Measurements from ENCODE around the gene CAPN10.

Gene CAPN10

GRCh38 chr2:240640939-240641338 lies 54.4 kb downstream of the CAPN10 start:
- H3K27me3 ChIP-seq (ENCODE audit: insufficient read depth, low read length, poor library complexity) = no peaks in the 10 kb centered on the region
- H3K79me2 ChIP-seq (ENCODE audit: insufficient read depth, low read length) = no peaks in the 10 kb centered on the region
- H2AFZ ChIP-seq (ENCODE audit: low read depth, low read length) = no peak overlapping the region
- H4K20me1 ChIP-seq (ENCODE audit: insufficient read depth, low read length) = no peaks in the 10 kb centered on the region
- DNase-seq = no peak
- no peaks in the 10 kb centered on the region for H3K36me3 ChIP-seq (ENCODE audit: insufficient read depth, low read length)
- no peak overlapping the region for H3K9ac ChIP-seq (ENCODE audit: low read depth, low read length)
- no peaks in the 10 kb centered on the region for H3K9me3 ChIP-seq (ENCODE audit: insufficient read depth, low read length, severe bottlenecking)
- TF ChIP-seq EZH2 (IDR thresholded peaks at IDR 0.05; ENCODE audit: borderline replicate concordance, low read depth, low read length, severe bottlenecking) (no peak), CTCF (IDR thresholded peaks at IDR 0.05; ENCODE audit: borderline replicate concordance, extremely low read depth, low read length, poor library complexity, severe bottlenecking) (no peak)
- H3K4me2 ChIP-seq (ENCODE audit: insufficient read depth, low read length) = no peak overlapping the region
- no peak overlapping the region for H3K27ac ChIP-seq (ENCODE audit: low read length)
- no peaks in the 10 kb centered on the region for H3K4me1 ChIP-seq (ENCODE audit: insufficient read depth, low read length)
- no peak overlapping the region for H3K4me3 ChIP-seq (ENCODE audit: low read depth in 1 of 2, low read length in 2 of 2)
- no peak for ATAC-seq (ENCODE audit: insufficient read depth, low read depth)

GRCh38 chr2:240642061-240642805 lies 55.7 kb downstream of the CAPN10 start:
- no peaks in the 10 kb centered on the region for H3K9me3 ChIP-seq (ENCODE audit: insufficient read depth, low read length, severe bottlenecking)
- TF ChIP-seq EZH2 (IDR thresholded peaks at IDR 0.05; ENCODE audit: borderline replicate concordance, low read depth, low read length, severe bottlenecking) (no peak), CTCF (IDR thresholded peaks at IDR 0.05; ENCODE audit: borderline replicate concordance, extremely low read depth, low read length, poor library complexity, severe bottlenecking) (no peak)
- H2AFZ ChIP-seq (ENCODE audit: low read depth, low read length) = no peak overlapping the region
- H3K27me3 ChIP-seq (ENCODE audit: insufficient read depth, low read length, poor library complexity) = no peaks in the 10 kb centered on the region
- ATAC-seq (ENCODE audit: insufficient read depth, low read depth) (no peak), DNase-seq (no peak)
- H3K79me2 ChIP-seq (ENCODE audit: insufficient read depth, low read length) = no peaks in the 10 kb centered on the region
- no peaks in the 10 kb centered on the region for H4K20me1 ChIP-seq (ENCODE audit: insufficient read depth, low read length)
- H3K27ac ChIP-seq (ENCODE audit: low read length) = no peak overlapping the region
- H3K4me1 ChIP-seq (ENCODE audit: insufficient read depth, low read length) = no peaks in the 10 kb centered on the region
- H3K9ac ChIP-seq (ENCODE audit: low read depth, low read length) = no peak overlapping the region
- H3K4me2 ChIP-seq (ENCODE audit: insufficient read depth, low read length) = no peak overlapping the region
- no peak overlapping the region for H3K4me3 ChIP-seq (ENCODE audit: low read depth in 1 of 2, low read length in 2 of 2)
- H3K36me3 ChIP-seq (ENCODE audit: insufficient read depth, low read length) = no peaks in the 10 kb centered on the region

GRCh38 chr2:240642806-240643092 lies 56.2 kb downstream of the CAPN10 start:
- Histone ChIP-seq H3K4me1 (ENCODE audit: insufficient read depth, low read length) (no peaks in the 10 kb centered on the region), H4K20me1 (ENCODE audit: insufficient read depth, low read length) (peaks cover under 1% of the 10 kb centered on the region; the same call in 1 of the 2 replicates), H3K4me2 (ENCODE audit: insufficient read depth, low read length) (no peak overlapping the region), H3K4me3 (ENCODE audit: low read depth in 1 of 2, low read length in 2 of 2) (no peak overlapping the region), H3K79me2 (ENCODE audit: insufficient read depth, low read length) (no peaks in the 10 kb centered on the region), H3K9ac (ENCODE audit: low read depth, low read length) (no peak overlapping the region), H3K27ac (ENCODE audit: low read length) (no peak overlapping the region), H2AFZ (ENCODE audit: low read depth, low read length) (no peak overlapping the region), H3K27me3 (ENCODE audit: insufficient read depth, low read length, poor library complexity) (no peaks in the 10 kb centered on the region), H3K9me3 (ENCODE audit: insufficient read depth, low read length, severe bottlenecking) (no peaks in the 10 kb centered on the region), H3K36me3 (ENCODE audit: insufficient read depth, low read length) (no peaks in the 10 kb centered on the region)
- TF ChIP-seq EZH2 (IDR thresholded peaks at IDR 0.05; ENCODE audit: borderline replicate concordance, low read depth, low read length, severe bottlenecking) (no peak), CTCF (IDR thresholded peaks at IDR 0.05; ENCODE audit: borderline replicate concordance, extremely low read depth, low read length, poor library complexity, severe bottlenecking) (no peak)
- DNase-seq (no peak), ATAC-seq (ENCODE audit: insufficient read depth, low read depth) (no peak)
